IMR-90 (cell line): Measurements from ENCODE around the gene CTTN. TPM values are rescaled to one million over a fixed set of nuclear protein-coding genes. Genes with fewer than 3 reads are reported as not detected.

Experiments used
- ATAC-seq: fragments of 200-7000 bp; cut with Tn5 transposase; 2 replicates; pipeline ENCODE4 v1.9.1; 2020; ENCODE audit warnings: low read depth, mild to moderate bottlenecking, moderate library complexity
- BruUV-seq: library from RNA; stranded (reverse); fragments of 400-500 nt; replicated peaks from 2 replicates; lab custom pipeline; 2021; lab: Mats Ljungman, UMichigan
- CTCF ChIA-PET: fragments of 300-600 bp; formaldehyde crosslinking; extraction: SDS; loops from one replicate; lab custom pipeline; 2021; ENCODE audit warnings: antibody characterized with exemption; lab: Yijun Ruan, JAX
- POLR2A ChIA-PET: fragments of 300-600 bp; sonication (Branson Sonifier 250); formaldehyde crosslinking; loops from one replicate; lab custom pipeline; 2022; ENCODE audit warnings: antibody characterized with exemption; ENCODE audit not compliant: unreplicated experiment; lab: Charles Lee
- DNase-seq: peaks from one replicate; pipeline ENCODE4 v3.0.0; 2013
- H2AFZ ChIP-seq: replicated peaks from 2 replicates; pipeline ENCODE3; 2013; ENCODE audit warnings: low read length, mild to moderate bottlenecking; ENCODE audit not compliant: poor library complexity
- H2AK5ac ChIP-seq: 2 replicates; pipeline ENCODE4 v1.6.1; 2013; ENCODE audit warnings: low read depth, low read length, inconsistent platforms
- H2AK9ac ChIP-seq: replicated peaks from 2 replicates; pipeline ENCODE3; 2013; ENCODE audit warnings: mild to moderate bottlenecking, low read depth, low read length, moderate library complexity; ENCODE audit not compliant: poor library complexity
- H2BK120ac ChIP-seq: 2 replicates; pipeline ENCODE4 v1.6.1; 2013; ENCODE audit warnings: low read depth, low read length, inconsistent platforms
- H2BK15ac ChIP-seq: 3 replicates; pipeline ENCODE4 v1.6.1; 2013; ENCODE audit warnings: low read depth, low read length, inconsistent platforms
- H2BK20ac ChIP-seq: 2 replicates; pipeline ENCODE4 v1.6.1; 2013; ENCODE audit warnings: low read depth, mild to moderate bottlenecking, inconsistent platforms, low read length, moderate library complexity
- H2BK5ac ChIP-seq: 2 replicates; pipeline ENCODE4 v1.6.1; 2013; ENCODE audit warnings: mild to moderate bottlenecking, low read depth, low read length, inconsistent platforms; ENCODE audit not compliant: poor library complexity, severe bottlenecking
- H3K14ac ChIP-seq: replicated peaks from 2 replicates; pipeline ENCODE4 v1.6.1; 2013; ENCODE audit warnings: low read depth, low read length, inconsistent platforms
- H3K18ac ChIP-seq: 2 replicates; pipeline ENCODE4 v1.6.1; 2013; ENCODE audit warnings: low read depth, low read length, control low read depth
- H3K23ac ChIP-seq: 2 replicates; pipeline ENCODE4 v1.6.1; 2013; ENCODE audit warnings: low read depth, low read length, inconsistent platforms
- H3K27ac ChIP-seq: 2 replicates; pipeline ENCODE4 v1.5.1; 2013; ENCODE audit warnings: mild to moderate bottlenecking, control low read depth, low read length; ENCODE audit not compliant: insufficient read depth
- H3K27me3 ChIP-seq: 2 replicates; pipeline ENCODE4 v1.6.1; 2013; ENCODE audit warnings: low read length; ENCODE audit not compliant: control insufficient read depth, insufficient read depth
- H3K36me3 ChIP-seq: 2 replicates; pipeline ENCODE4 v1.6.1; 2013; ENCODE audit warnings: low read length, mixed read lengths; ENCODE audit not compliant: control insufficient read depth, insufficient read depth
- H3K4ac ChIP-seq: 2 replicates; pipeline ENCODE4 v1.6.1; 2013; ENCODE audit warnings: low read depth, low read length, inconsistent platforms
- H3K4me1 ChIP-seq: 2 replicates; pipeline ENCODE4 v1.6.1; 2013; ENCODE audit warnings: low read length, mixed read lengths; ENCODE audit not compliant: control insufficient read depth, insufficient read depth
- H3K4me2 ChIP-seq: 2 replicates; pipeline ENCODE4 v1.6.1; 2013; ENCODE audit warnings: low read depth, mild to moderate bottlenecking, control low read depth, low read length, moderate library complexity
- H3K4me3 ChIP-seq: 2 replicates; pipeline ENCODE4 v1.5.1; 2013; ENCODE audit warnings: low read depth, mild to moderate bottlenecking, control low read depth, low read length, moderate library complexity; ENCODE audit not compliant: insufficient read depth
- H3K56ac ChIP-seq: 2 replicates; pipeline ENCODE4 v1.6.1; 2013; ENCODE audit warnings: low read length, inconsistent platforms; ENCODE audit not compliant: insufficient read depth; ENCODE audit errors: extremely low read depth
- H3K79me1 ChIP-seq, 2 experiments: 2 replicates each; pipeline ENCODE4 v1.6.1; 2013; ENCODE audit warnings: low read length in 2 of 2, inconsistent platforms in 1 of 2, low read depth in 1 of 2
- H3K9ac ChIP-seq: 2 replicates; pipeline ENCODE4 v1.6.1; 2013; ENCODE audit warnings: low read depth, low read length, control low read depth
- H3K9me1 ChIP-seq: 2 replicates; pipeline ENCODE4 v1.6.1; 2013; ENCODE audit warnings: low read length, inconsistent platforms; ENCODE audit not compliant: insufficient read depth
- H3K9me3 ChIP-seq: 2 replicates; pipeline ENCODE4 v1.6.1; 2013; ENCODE audit warnings: low read length; ENCODE audit not compliant: control insufficient read depth, insufficient read depth
- H4K20me1 ChIP-seq: 2 replicates; pipeline ENCODE4 v1.6.1; 2013; ENCODE audit warnings: low read length, inconsistent platforms; ENCODE audit not compliant: insufficient read depth
- H4K5ac ChIP-seq: 2 replicates; pipeline ENCODE4 v1.6.1; 2013; ENCODE audit warnings: mild to moderate bottlenecking, low read depth, low read length, control low read depth
- H4K8ac ChIP-seq, 2 experiments: 2 replicates each; pipeline ENCODE4 v1.6.1; 2013; ENCODE audit warnings: low read depth in 2 of 2, low read length in 2 of 2, control low read depth in 1 of 2, inconsistent platforms in 1 of 2
- H4K91ac ChIP-seq: 2 replicates; pipeline ENCODE4 v1.6.1; 2013; ENCODE audit warnings: low read depth, low read length, inconsistent platforms; ENCODE audit not compliant: insufficient read depth
- BHLHE40 ChIP-seq: fragments of 150-350 bp; IDR thresholded peaks from 2 replicates; pipeline ENCODE4 v1.6.1; 2016; ENCODE audit warnings: mild to moderate bottlenecking, low read depth, low read length
- CEBPB ChIP-seq: IDR thresholded peaks from 2 replicates; pipeline ENCODE4 v1.6.1; 2012; ENCODE audit warnings: low read depth, low read length, improper control_type of control experiment
- CHD1 ChIP-seq: IDR thresholded peaks from 2 replicates; pipeline ENCODE4 v1.6.1; 2012; ENCODE audit warnings: low read depth, low read length, improper control_type of control experiment
- CTCF ChIP-seq: conservative IDR thresholded peaks from 2 replicates; pipeline ENCODE4 v1.5.1; 2012; ENCODE audit warnings: mild to moderate bottlenecking, low read depth, low read length, improper control_type of control experiment
- ELK1 ChIP-seq: fragments of 150-350 bp; IDR thresholded peaks from 2 replicates; pipeline ENCODE4 v1.6.1; 2016; ENCODE audit warnings: low read depth, mild to moderate bottlenecking, low read length, moderate library complexity, borderline replicate concordance
- FOS ChIP-seq: fragments of 150-350 bp; IDR thresholded peaks from 2 replicates; pipeline ENCODE4 v1.6.1; 2016; ENCODE audit warnings: low read depth, low read length
- MAFK ChIP-seq: IDR thresholded peaks from 2 replicates; pipeline ENCODE4 v1.6.1; 2012; ENCODE audit warnings: low read depth, low read length, improper control_type of control experiment
- MAZ ChIP-seq: IDR thresholded peaks from 2 replicates; pipeline ENCODE4 v1.6.1; 2012; ENCODE audit warnings: low read depth, mild to moderate bottlenecking, low read length, improper control_type of control experiment, moderate library complexity, borderline replicate concordance
- MXI1 ChIP-seq: IDR thresholded peaks from 2 replicates; pipeline ENCODE4 v1.6.1; 2012; ENCODE audit warnings: low read depth, mild to moderate bottlenecking, low read length, moderate library complexity, borderline replicate concordance
- NFE2L2 ChIP-seq: fragments of 150-350 bp; IDR thresholded peaks from 2 replicates; pipeline ENCODE4 v1.6.1; 2016; ENCODE audit warnings: low read depth, mild to moderate bottlenecking, low read length
- POLR2A ChIP-seq: IDR thresholded peaks from 2 replicates; pipeline ENCODE4 v1.6.1; 2012; ENCODE audit warnings: mild to moderate bottlenecking, low read depth, low read length
- RAD21 ChIP-seq: IDR thresholded peaks from 2 replicates; pipeline ENCODE4 v1.6.1; 2012; ENCODE audit warnings: low read length, improper control_type of control experiment
- RCOR1 ChIP-seq: IDR thresholded peaks from 2 replicates; pipeline ENCODE4 v1.6.1; 2012; ENCODE audit warnings: mild to moderate bottlenecking, low read length, improper control_type of control experiment; ENCODE audit not compliant: insufficient replicate concordance
- RFX5 ChIP-seq: IDR thresholded peaks from 2 replicates; pipeline ENCODE4 v1.8.0; 2012; ENCODE audit warnings: low read depth, mild to moderate bottlenecking, low read length, moderate library complexity
- SMC3 ChIP-seq: fragments of 150-350 bp; IDR thresholded peaks from 2 replicates; pipeline ENCODE4 v1.6.1; 2016; ENCODE audit warnings: low read depth, mild to moderate bottlenecking, antibody characterized with exemption, low read length, moderate library complexity
- USF2 ChIP-seq: fragments of 150-350 bp; IDR thresholded peaks from 2 replicates; pipeline ENCODE4 v1.6.1; 2017; ENCODE audit warnings: mild to moderate bottlenecking, antibody characterized with exemption, low read length, low read depth
- WGBS, 2 experiments: methylation state at CpG; one replicate each; pipeline versions ENCODE4 v1.1.5 to v1.1.7; 2013; ENCODE audit warnings: missing lambda C conversion rate in 2 of 2; ENCODE audit not compliant: insufficient read length in 1 of 2; ENCODE audit errors: extremely low coverage in 2 of 2; 5-methylcytosine and 5-hydroxymethylcytosine counted together
- dilution Hi-C: fragments of 300-500 bp; cut with HindIII; formaldehyde crosslinking; loops from one replicate; pipeline ENCODE4 v1.14.3; 2018; ENCODE audit warnings: low sequenced_read_pairs; ENCODE audit not compliant: unreplicated experiment
- in situ Hi-C: fragments of 300-500 bp; cut with MboI; formaldehyde crosslinking; loops from 3 replicates; pipeline ENCODE4 v1.14.3; 2019; ENCODE audit warnings: low sequenced_read_pairs, inconsistent platforms, mixed read lengths
- intact Hi-C: fragments of 100-400 bp; cut with micrococcal nuclease; formaldehyde crosslinking; loops from 2 replicates; pipeline ENCODE4 v1.10.0; 2022
- polyA plus RNA-seq, 3 experiments: library from polyadenylated mRNA; depleted of rRNA; stranded (reverse); fragments of >200 nt; gene quantifications; 2 replicates each; pipeline ENCODE4 v1.2.3, GENCODE V29; 2012; ENCODE audit warnings: low replicate concordance in 1 of 3
- total RNA-seq: library from RNA; depleted of rRNA; stranded (reverse); fragments of >200 nt; gene quantifications from 2 replicates; pipeline ENCODE4 v1.2.3, GENCODE V29; 2012

Gene CTTN
- total and polyA plus RNA-seq, 2 of the 4 experiments (the other 2 are of a cell fraction) = 287 to 296 TPM

- Histone ChIP-seq H3K4me2 (no peak overlapping the region), H3K4me3 (no peak overlapping the region), H3K27ac (no peak overlapping the region), H3K36me3 (peaks cover 89% of the 10 kb centered on the region), H3K56ac (no peak overlapping the region), H2AFZ (no peak overlapping the region), H4K91ac (no peak overlapping the region), H3K4me1 (peaks cover 6% of the 10 kb centered on the region), H3K14ac (no peak overlapping the region), H3K23ac (no peak overlapping the region), H3K18ac (no peak overlapping the region), H2BK15ac (no peak overlapping the region), H3K9ac (no peak overlapping the region), H2AK9ac (no peak overlapping the region), H3K4ac (no peak overlapping the region), H3K9me3 (no peaks in the 10 kb centered on the region), H2BK120ac (no peak overlapping the region), H4K8ac (no peak overlapping the region), H2AK5ac (no peak overlapping the region), H2BK20ac (no peak overlapping the region), H4K20me1 (peaks cover 90% of the 10 kb centered on the region), H3K27me3 (no peaks in the 10 kb centered on the region), H3K9me1 (no peaks in the 10 kb centered on the region; the same call in 1 of the 2 replicates), H2BK5ac (no peak overlapping the region), H4K5ac (no peak overlapping the region), H3K79me1 (peaks cover 32 to 86% of the 10 kb centered on the region in 2 experiments)
- BruUV-seq = no TSS peak
- in situ Hi-C loops (no loop called here), dilution Hi-C loops (no loop called here), intact Hi-C loops (no loop called here)
- ChIA-PET CTCF (no interaction called here), POLR2A (no interaction called here)
- 100% methylated on average over 5 of the region's 10 CpGs; no CpG with 5 or more reads in 1 of the 2 experiments for WGBS, 2 experiments
- TF ChIP-seq MAFK (no peak), MAZ (no peak), MXI1 (no peak), SMC3 (no peak), CEBPB (no peak), CHD1 (no peak), USF2 (no peak), NFE2L2 (no peak), RAD21 (no peak), RFX5 (no peak), CTCF (no peak), ELK1 (no peak), RCOR1 (no peak), FOS (no peak), BHLHE40 (no peak), POLR2A (no peak)
- DNase-seq = no peak
- no peak for ATAC-seq
Observed at GRCh38 chr11:70413151-70413550, 14.8 kb downstream of the CTTN start.
